Mucosa of rectum (tissue), 2 donors: Measurements from ENCODE around the gene SLC16A13.

Experiments
- H3K27ac ChIP-seq, 2 donors: one replicate each; pipeline ENCODE4 v1.7.0; 2013; ENCODE audit warnings: inconsistent platforms in 2 of 2, low read depth in 2 of 2, low read length in 2 of 2
- H3K27me3 ChIP-seq, 2 donors: one replicate each; pipeline ENCODE4 v1.7.0; 2013; ENCODE audit warnings: low read length in 2 of 2; ENCODE audit not compliant: control insufficient read depth in 2 of 2, insufficient read depth in 2 of 2
- H3K36me3 ChIP-seq, 2 donors: one replicate each; pipeline ENCODE4 v1.7.0; 2013; ENCODE audit warnings: low read length in 2 of 2; ENCODE audit not compliant: control insufficient read depth in 2 of 2, insufficient read depth in 2 of 2
- H3K4me1 ChIP-seq, 2 donors: one replicate each; pipeline ENCODE4 v1.7.0; 2013; ENCODE audit warnings: low read length in 2 of 2, mild to moderate bottlenecking in 1 of 2; ENCODE audit not compliant: control insufficient read depth in 2 of 2, insufficient read depth in 2 of 2
- H3K4me3 ChIP-seq, 2 donors: one replicate each; pipeline ENCODE4 v1.7.0; 2013; ENCODE audit warnings: low read length in 2 of 2
- H3K9ac ChIP-seq, 2 donors: one replicate each; pipeline ENCODE4 v1.7.0; 2013; ENCODE audit warnings: low read length in 2 of 2, low read depth in 1 of 2, mild to moderate bottlenecking in 1 of 2
- H3K9me3 ChIP-seq, 2 donors: one replicate each; pipeline ENCODE4 v1.7.0; 2013; ENCODE audit warnings: low read length in 2 of 2; ENCODE audit not compliant: control insufficient read depth in 2 of 2
- donor health status: healthy.
- donor health status: Normal muscosa, but diverticular disease.

SLC16A13 gene

GRCh38 chr17:7060165-7060891 lies 24.5 kb downstream of the SLC16A13 start:
- no peaks in the 10 kb centered on the region for H3K36me3 ChIP-seq
- no peaks in the 10 kb centered on the region for H3K9me3 ChIP-seq
- H3K27me3 ChIP-seq: peaks cover 0 to 2% of the 10 kb centered on the region in 2 donors
- H3K9ac ChIP-seq: no peak overlapping the region
- no peak overlapping the region for H3K4me3 ChIP-seq
- no peaks in the 10 kb centered on the region for H3K4me1 ChIP-seq
- H3K27ac ChIP-seq: no peak overlapping the region

DNA sequence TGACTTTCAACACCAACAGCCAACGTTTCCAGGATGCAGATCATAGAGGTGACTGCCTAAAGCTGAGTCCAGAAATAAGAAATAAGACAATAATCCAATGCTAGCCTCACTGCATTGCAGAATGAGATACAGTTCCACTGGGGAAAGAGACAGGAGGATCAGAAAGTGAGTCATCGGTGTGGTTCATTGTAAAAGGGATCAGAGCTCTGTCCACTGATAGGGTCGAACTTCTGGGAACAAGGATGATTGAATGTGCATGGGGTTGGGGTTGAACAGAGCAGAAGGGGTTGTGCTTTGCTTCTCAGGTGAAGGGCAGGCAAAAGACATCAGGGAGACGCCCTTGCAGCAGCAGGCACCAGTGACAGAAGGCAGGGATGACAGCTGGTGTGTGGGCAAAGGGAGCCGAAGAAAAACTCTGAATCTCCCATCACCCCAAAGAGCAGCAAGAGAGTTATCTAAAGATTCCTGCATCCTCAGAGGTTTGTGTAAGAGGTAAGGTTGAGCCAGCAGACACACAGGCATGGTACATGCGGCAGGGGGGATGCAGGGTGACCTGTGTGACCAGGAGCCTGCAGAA lies 27.8 kb downstream of the SLC16A13 start:
- Histone ChIP-seq H3K27me3 (peaks cover 0 to 2% of the 10 kb centered on the region in 2 donors), H3K9me3 (peaks cover 0 to 3% of the 10 kb centered on the region in 2 donors), H3K27ac (no peak overlapping the region), H3K9ac (no peak overlapping the region), H3K4me3 (no peak overlapping the region), H3K36me3 (no peaks in the 10 kb centered on the region), H3K4me1 (no peaks in the 10 kb centered on the region)

DNA sequence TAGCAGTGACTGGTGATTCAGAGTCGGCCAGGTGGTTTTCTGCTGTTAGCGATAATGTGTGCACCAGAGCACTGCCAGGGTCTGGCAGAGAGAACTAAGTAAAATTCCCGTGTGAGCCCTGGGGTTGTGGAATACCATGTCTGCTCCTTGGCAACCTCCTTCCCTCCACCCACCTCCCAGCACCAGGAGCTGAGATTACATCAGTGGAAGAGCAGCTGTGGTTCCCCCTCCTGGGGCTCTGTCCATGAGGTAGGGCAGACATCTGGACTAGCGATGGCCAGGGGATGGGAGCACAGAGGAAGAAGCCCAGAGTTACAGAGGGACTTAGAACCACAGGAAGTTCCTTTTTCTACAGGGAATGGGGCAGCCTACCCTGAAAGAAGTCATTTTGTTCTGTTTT lies 28.4 kb downstream of the SLC16A13 start:
- Histone ChIP-seq H3K9me3 (peaks cover 0 to 3% of the 10 kb centered on the region in 2 donors), H3K4me3 (no peak overlapping the region), H3K27me3 (peaks cover 0 to 2% of the 10 kb centered on the region in 2 donors), H3K36me3 (no peaks in the 10 kb centered on the region), H3K9ac (no peak overlapping the region), H3K4me1 (no peaks in the 10 kb centered on the region), H3K27ac (no peak overlapping the region)

- no peaks in the 10 kb centered on the region for H3K4me1 ChIP-seq
- H3K27me3 ChIP-seq: peaks cover 0 to 2% of the 10 kb centered on the region in 2 donors
- H3K4me3 ChIP-seq: no peak overlapping the region
- H3K9ac ChIP-seq: no peak overlapping the region
- peaks cover 0 to 3% of the 10 kb centered on the region in 2 donors for H3K9me3 ChIP-seq
- H3K36me3 ChIP-seq: no peaks in the 10 kb centered on the region
- no peak overlapping the region for H3K27ac ChIP-seq
Measured at GRCh38 chr17:7067198-7067597, 31.4 kb downstream of the SLC16A13 start.

DNA sequence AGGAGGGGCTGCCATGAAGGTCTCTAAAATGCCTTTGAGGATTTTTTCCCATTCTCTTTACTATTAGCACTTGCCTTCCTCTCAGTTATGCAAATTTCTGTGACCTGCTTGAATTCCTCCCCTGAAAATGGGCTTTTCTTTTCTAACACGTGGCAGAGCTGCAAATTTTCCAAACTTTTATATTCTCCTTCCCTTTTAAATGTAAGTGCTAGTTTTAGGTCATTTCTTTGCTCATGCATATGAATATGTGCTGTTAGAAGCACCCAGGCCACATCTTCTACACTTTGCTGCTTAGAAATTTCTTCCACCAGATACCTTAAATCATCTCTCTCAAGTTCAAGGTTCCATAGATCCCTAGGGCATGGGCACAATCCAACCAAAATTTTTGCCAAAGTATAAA lies 32.5 kb downstream of the SLC16A13 start:
- no peak overlapping the region for H3K27ac ChIP-seq
- no peaks in the 10 kb centered on the region for H3K4me1 ChIP-seq
- H3K27me3 ChIP-seq: peaks cover 0 to 2% of the 10 kb centered on the region in 2 donors
- H3K36me3 ChIP-seq: no peaks in the 10 kb centered on the region
- no peak overlapping the region for H3K9ac ChIP-seq
- H3K9me3 ChIP-seq: peaks cover 0 to 3% of the 10 kb centered on the region in 2 donors
- H3K4me3 ChIP-seq: no peak overlapping the region

DNA sequence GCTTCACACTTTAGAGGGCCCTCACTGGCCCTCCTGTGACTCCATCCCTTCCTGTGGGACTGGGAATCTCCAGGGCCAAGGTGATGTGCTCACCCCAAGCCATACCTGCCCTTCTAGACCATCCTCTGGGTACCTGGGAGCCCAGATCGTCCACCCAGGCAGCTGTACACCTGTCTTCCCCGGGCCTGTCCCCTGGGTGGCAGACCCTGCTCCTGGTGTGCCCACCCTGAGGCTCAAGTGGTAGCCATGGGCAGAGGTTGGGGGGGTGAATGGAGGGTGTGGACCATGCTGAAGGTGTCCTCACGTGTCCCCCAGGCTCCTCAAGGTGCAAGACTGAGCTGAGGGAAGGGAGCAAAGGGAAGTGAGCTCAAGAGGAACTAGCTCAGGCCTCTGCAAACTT lies 34.9 kb downstream of the SLC16A13 start:
- Histone ChIP-seq H3K27ac (no peak overlapping the region), H3K4me3 (no peak overlapping the region)

GRCh38 chr17:7072406-7072805 lies 36.6 kb downstream of the SLC16A13 start:
- Histone ChIP-seq H3K27me3 (no peaks in the 10 kb centered on the region), H3K9me3 (peaks cover 0 to 3% of the 10 kb centered on the region in 2 donors), H3K4me3 (no peak overlapping the region), H3K36me3 (no peaks in the 10 kb centered on the region), H3K9ac (no peak overlapping the region), H3K27ac (no peak overlapping the region), H3K4me1 (no peaks in the 10 kb centered on the region)

More for the DNA sequence above, 34.9 kb downstream of the SLC16A13 start:
- Histone ChIP-seq H3K9ac (no peak overlapping the region), H3K4me1 (no peaks in the 10 kb centered on the region), H3K27me3 (no peaks in the 10 kb centered on the region), H3K9me3 (peaks cover 0 to 3% of the 10 kb centered on the region in 2 donors), H3K36me3 (no peaks in the 10 kb centered on the region)

GRCh38 chr17:7074931-7075330 lies 39.1 kb downstream of the SLC16A13 start:
- Histone ChIP-seq H3K4me1 (no peaks in the 10 kb centered on the region), H3K9me3 (no peaks in the 10 kb centered on the region), H3K27me3 (no peaks in the 10 kb centered on the region), H3K36me3 (no peaks in the 10 kb centered on the region), H3K27ac (no peak overlapping the region), H3K4me3 (no peak overlapping the region), H3K9ac (no peak overlapping the region)

DNA sequence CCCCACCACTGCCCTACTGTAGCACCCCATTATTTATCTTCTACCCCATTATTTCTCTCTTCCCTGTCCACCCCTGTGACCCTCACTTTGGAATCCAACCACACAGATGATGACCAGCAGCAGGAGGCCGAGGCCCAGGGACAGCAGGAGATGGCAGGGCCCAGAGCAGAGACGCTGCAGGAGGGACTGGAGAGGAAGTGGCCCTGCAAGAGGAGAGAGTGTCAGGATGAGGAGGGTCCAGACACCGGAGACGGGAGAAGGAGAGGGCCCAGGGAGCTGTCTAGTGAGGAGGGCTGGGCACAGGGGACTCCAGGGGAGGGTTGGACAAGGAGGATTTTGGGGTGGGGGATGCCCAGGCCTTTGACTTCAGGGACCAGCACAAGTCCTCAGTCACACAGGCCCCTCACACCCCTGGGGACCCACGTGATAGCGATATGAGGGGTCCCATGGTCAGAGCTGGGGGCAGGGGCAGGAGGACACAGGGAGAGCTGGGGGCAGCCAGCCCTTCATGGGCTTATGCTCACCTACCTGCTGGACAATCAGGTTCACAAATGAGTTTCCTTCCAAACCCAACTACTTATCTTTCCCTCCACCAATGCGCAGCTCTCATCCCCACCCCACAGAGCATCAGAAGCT lies 42.2 kb downstream of the SLC16A13 start:
- Histone ChIP-seq H3K27ac (no peak overlapping the region), H3K9ac (no peak overlapping the region), H3K4me1 (no peaks in the 10 kb centered on the region), H3K4me3 (no peak overlapping the region), H3K36me3 (no peaks in the 10 kb centered on the region), H3K27me3 (no peaks in the 10 kb centered on the region), H3K9me3 (no peaks in the 10 kb centered on the region)

- Histone ChIP-seq H3K27me3 (no peaks in the 10 kb centered on the region), H3K4me3 (peak overlapping the region in 1 of 2 donors; percentile 31), H3K36me3 (no peaks in the 10 kb centered on the region), H3K4me1 (no peaks in the 10 kb centered on the region), H3K27ac (no peak overlapping the region), H3K9ac (no peak overlapping the region), H3K9me3 (no peaks in the 10 kb centered on the region)
Measured at GRCh38 chr17:7078711-7079110, 42.9 kb downstream of the SLC16A13 start.
